Activated CD4-positive, alpha-beta T cell treated with anti-CD3 and anti-CD28 coated beads, Interleukin-2, amount 10 ng/mL, durations not matched to agents 24 days and 14 days (primary cell): ENCODE results near the gene RUNX2. TPM values are rescaled to one million over a fixed set of nuclear protein-coding genes. Genes with fewer than 3 reads are reported as not detected.

Experiments used
- DNase-seq: peaks from one replicate; pipeline ENCODE4 v3.0.0; 2022
- H3K27ac Mint-ChIP-seq: one replicate; pipeline ENCODE4 v1.8.0; 2022; ENCODE audit warnings: mild to moderate bottlenecking, mixed read lengths
- H3K27me3 Mint-ChIP-seq: one replicate; pipeline ENCODE4 v1.8.0; 2022; ENCODE audit warnings: mixed read lengths
- H3K36me3 Mint-ChIP-seq: one replicate; pipeline ENCODE4 v1.8.0; 2022; ENCODE audit warnings: low read depth, mild to moderate bottlenecking, mixed read lengths
- H3K4me1 Mint-ChIP-seq: one replicate; pipeline ENCODE4 v1.8.0; 2021; ENCODE audit warnings: mixed read lengths
- H3K4me3 Mint-ChIP-seq: one replicate; pipeline ENCODE4 v1.8.0; 2022; ENCODE audit warnings: mild to moderate bottlenecking, moderate library complexity, mixed read lengths
- H3K9me3 Mint-ChIP-seq: one replicate; pipeline ENCODE4 v1.8.0; 2021; ENCODE audit warnings: mixed read lengths
- intact Hi-C: fragments of 100-400 bp; cut with micrococcal nuclease; formaldehyde crosslinking; loops from one replicate; pipeline ENCODE4 v1.15.1; 2023
- total RNA-seq: library from RNA; stranded (reverse); gene quantifications from 2 replicates; pipeline ENCODE4 v1.2.3, GENCODE V29; 2022

RUNX2 gene
- total RNA-seq, 1 donor from 2014 or later: 17.1 TPM

- no peak for DNase-seq
- Mint-ChIP-seq H3K4me3 (no peak overlapping the region), H3K36me3 (peaks cover 47% of the 10 kb centered on the region), H3K4me1 (peaks cover 22% of the 10 kb centered on the region), H3K27me3 (no peaks in the 10 kb centered on the region), H3K27ac (no peak overlapping the region), H3K9me3 (no peaks in the 10 kb centered on the region)
- intact Hi-C loops: no loop called here
Measured at GRCh38 chr6:45505470-45505869, 177.3 kb downstream of the RUNX2 start.

- no peak overlapping the region for H3K27ac Mint-ChIP-seq
- H3K9me3 Mint-ChIP-seq: no peaks in the 10 kb centered on the region
- peaks cover 20% of the 10 kb centered on the region for H3K4me1 Mint-ChIP-seq
- no peak overlapping the region for H3K4me3 Mint-ChIP-seq
- H3K27me3 Mint-ChIP-seq: no peaks in the 10 kb centered on the region
- intact Hi-C loops: no loop called here
- no peak for DNase-seq
- H3K36me3 Mint-ChIP-seq: peaks cover 45% of the 10 kb centered on the region
Measured at GRCh38 chr6:45507186-45507585, 179.1 kb downstream of the RUNX2 start.

- Mint-ChIP-seq H3K27me3 (no peaks in the 10 kb centered on the region), H3K4me1 (peaks cover 15% of the 10 kb centered on the region), H3K27ac (no peak overlapping the region), H3K36me3 (peaks cover 46% of the 10 kb centered on the region), H3K9me3 (no peaks in the 10 kb centered on the region), H3K4me3 (no peak overlapping the region)
- intact Hi-C loops: no loop called here
- DNase-seq: no peak
Measured at GRCh38 chr6:45509426-45509825, 181.3 kb downstream of the RUNX2 start.

GRCh38 chr6:45512717-45513116 is 184.6 kb downstream of the RUNX2 start:
- H3K4me3 Mint-ChIP-seq: no peak overlapping the region
- H3K27me3 Mint-ChIP-seq: no peaks in the 10 kb centered on the region
- no peak overlapping the region for H3K27ac Mint-ChIP-seq
- no peak for DNase-seq
- intact Hi-C loops: no loop called here
- no peaks in the 10 kb centered on the region for H3K9me3 Mint-ChIP-seq
- peaks cover 33% of the 10 kb centered on the region for H3K36me3 Mint-ChIP-seq
- H3K4me1 Mint-ChIP-seq: no peaks in the 10 kb centered on the region

GRCh38 chr6:45513213-45513618 is 185.1 kb downstream of the RUNX2 start:
- Mint-ChIP-seq H3K4me1 (no peaks in the 10 kb centered on the region), H3K36me3 (peaks cover 33% of the 10 kb centered on the region), H3K27ac (no peak overlapping the region), H3K9me3 (no peaks in the 10 kb centered on the region), H3K27me3 (no peaks in the 10 kb centered on the region), H3K4me3 (no peak overlapping the region)
- intact Hi-C loops: no loop called here
- no peak for DNase-seq

GRCh38 chr6:45513843-45514242 is 185.7 kb downstream of the RUNX2 start:
- H3K36me3 Mint-ChIP-seq: peaks cover 30% of the 10 kb centered on the region
- intact Hi-C loops: no loop called here
- no peaks in the 10 kb centered on the region for H3K27me3 Mint-ChIP-seq
- no peaks in the 10 kb centered on the region for H3K9me3 Mint-ChIP-seq
- no peak overlapping the region for H3K27ac Mint-ChIP-seq
- no peaks in the 10 kb centered on the region for H3K4me1 Mint-ChIP-seq
- DNase-seq: no peak
- H3K4me3 Mint-ChIP-seq: no peak overlapping the region

GRCh38 chr6:45514454-45515230 is 186.5 kb downstream of the RUNX2 start:
- no peak overlapping the region for H3K27ac Mint-ChIP-seq
- no peaks in the 10 kb centered on the region for H3K4me1 Mint-ChIP-seq
- no peak overlapping the region for H3K4me3 Mint-ChIP-seq
- H3K9me3 Mint-ChIP-seq: no peaks in the 10 kb centered on the region
- no peaks in the 10 kb centered on the region for H3K27me3 Mint-ChIP-seq
- no peak for DNase-seq
- intact Hi-C loops: no loop called here
- H3K36me3 Mint-ChIP-seq: peaks cover 31% of the 10 kb centered on the region

- Mint-ChIP-seq H3K4me1 (peaks cover 8% of the 10 kb centered on the region), H3K27ac (no peak overlapping the region), H3K9me3 (no peaks in the 10 kb centered on the region), H3K36me3 (peaks cover 22% of the 10 kb centered on the region), H3K27me3 (no peaks in the 10 kb centered on the region), H3K4me3 (no peak overlapping the region)
- intact Hi-C loops: no loop called here
- DNase-seq: no peak
Measured at GRCh38 chr6:45518013-45518720, 190.0 kb downstream of the RUNX2 start.

GRCh38 chr6:45521226-45521625 is 193.1 kb downstream of the RUNX2 start:
- peaks cover 8% of the 10 kb centered on the region for H3K4me1 Mint-ChIP-seq
- H3K36me3 Mint-ChIP-seq: peaks cover 19% of the 10 kb centered on the region
- H3K9me3 Mint-ChIP-seq: no peaks in the 10 kb centered on the region
- H3K27me3 Mint-ChIP-seq: no peaks in the 10 kb centered on the region
- no peak overlapping the region for H3K27ac Mint-ChIP-seq
- H3K4me3 Mint-ChIP-seq: no peak overlapping the region
- intact Hi-C loops: no loop called here
- DNase-seq: no peak

GRCh38 chr6:45522486-45522885 is 194.4 kb downstream of the RUNX2 start:
- H3K4me1 Mint-ChIP-seq: peaks cover 8% of the 10 kb centered on the region
- intact Hi-C loops: no loop called here
- H3K9me3 Mint-ChIP-seq: no peaks in the 10 kb centered on the region
- no peak for DNase-seq
- H3K27me3 Mint-ChIP-seq: no peaks in the 10 kb centered on the region
- H3K27ac Mint-ChIP-seq: no peak overlapping the region
- H3K4me3 Mint-ChIP-seq: no peak overlapping the region
- peaks cover 21% of the 10 kb centered on the region for H3K36me3 Mint-ChIP-seq

GRCh38 chr6:45527210-45527609 is 199.1 kb downstream of the RUNX2 start:
- Mint-ChIP-seq H3K27ac (no peak overlapping the region), H3K4me3 (no peak overlapping the region), H3K9me3 (peaks cover 9% of the 10 kb centered on the region), H3K4me1 (peaks cover 2% of the 10 kb centered on the region), H3K27me3 (no peaks in the 10 kb centered on the region), H3K36me3 (peaks cover 26% of the 10 kb centered on the region)
- intact Hi-C loops: no loop called here
- no peak for DNase-seq

- no peak for DNase-seq
- H3K4me1 Mint-ChIP-seq: peaks cover 13% of the 10 kb centered on the region
- intact Hi-C loops: no loop called here
- no peaks in the 10 kb centered on the region for H3K27me3 Mint-ChIP-seq
- H3K27ac Mint-ChIP-seq: no peak overlapping the region
- no peak overlapping the region for H3K4me3 Mint-ChIP-seq
- peaks cover 32% of the 10 kb centered on the region for H3K36me3 Mint-ChIP-seq
- H3K9me3 Mint-ChIP-seq: peaks cover 9% of the 10 kb centered on the region
Measured at GRCh38 chr6:45531999-45532595, 204.0 kb downstream of the RUNX2 start.

- intact Hi-C loops: no loop called here
- peak overlapping the region; percentile 34 for H3K27ac Mint-ChIP-seq
- peaks cover 13% of the 10 kb centered on the region for H3K4me1 Mint-ChIP-seq
- H3K36me3 Mint-ChIP-seq: peaks cover 28% of the 10 kb centered on the region
- peaks cover 7% of the 10 kb centered on the region for H3K9me3 Mint-ChIP-seq
- DNase-seq: no peak
- no peaks in the 10 kb centered on the region for H3K27me3 Mint-ChIP-seq
- H3K4me3 Mint-ChIP-seq: no peak overlapping the region
Measured at GRCh38 chr6:45532721-45533210, 204.6 kb downstream of the RUNX2 start.

GRCh38 chr6:45533386-45533785 is 205.3 kb downstream of the RUNX2 start:
- Mint-ChIP-seq H3K27me3 (no peaks in the 10 kb centered on the region), H3K9me3 (peaks cover 3% of the 10 kb centered on the region)
- DNase-seq: no peak

More at GRCh38 chr6:45533386-45533785, 205.3 kb downstream of the RUNX2 start:
- H3K36me3 Mint-ChIP-seq: peaks cover 22% of the 10 kb centered on the region
- intact Hi-C loops: no loop called here
- H3K4me1 Mint-ChIP-seq: peaks cover 11% of the 10 kb centered on the region
- no peak overlapping the region for H3K27ac Mint-ChIP-seq
- no peak overlapping the region for H3K4me3 Mint-ChIP-seq
